Right hindlimb (tissue), 1 donor: Measurements from ENCODE around the gene ABCC10.
"Not testable (repeated sequence)": the region's sequence is repeated elsewhere in the genome, so short reads cannot be mapped to it uniquely, and the experiment has no call there.

Experiments used
- DNase-seq: peaks from one replicate; pipeline ENCODE4 v3.0.0-alpha.2; 2018

ABCC10 gene

GRCh38 chr6:43498291-43498690 is 71.0 kb downstream of the ABCC10 start:
- not testable (repeated sequence) for DNase-seq

- no peak for DNase-seq
These were observed 71.9 kb downstream of the ABCC10 start for GRCh38 chr6:43499028-43499815.
